Left kidney (tissue), 2 donors: ENCODE results near the gene KRIT1. TPM values are rescaled to one million over a fixed set of nuclear protein-coding genes. Genes with fewer than 3 reads are reported as not detected.

Experiments used
- DNase-seq: peaks from one replicate; pipeline ENCODE4 v3.0.0-alpha.2; 2013
- polyA plus RNA-seq: library from polyadenylated mRNA; unstranded; fragments of 120-200 nt; gene quantifications from one replicate; pipeline ENCODE4 v1.2.1, GENCODE V29; 2013; ENCODE audit not compliant: insufficient read length

The KRIT1 gene
- polyA plus RNA-seq, 1 donor: 57.8 TPM

GRCh38 chr7:92155108-92155739, 90.5 kb downstream of the KRIT1 start:
- no peak for DNase-seq

GRCh38 chr7:92150450-92151017, 95.2 kb downstream of the KRIT1 start:
- DNase-seq: no peak

- DNase-seq: no peak
Measured at GRCh38 chr7:92149736-92150239, 95.9 kb downstream of the KRIT1 start.

Other genes starting within 250 kb of the KRIT1 start
- 77.7 TPM for gene CYP51A1, start 111.4 kb downstream of the KRIT1 start, polyA plus RNA-seq
- gene LRRD1, start 66.8 kb downstream of the KRIT1 start, polyA plus RNA-seq: 0.75 TPM
- gene ANKIB1, start 60 bp upstream of the KRIT1 start, polyA plus RNA-seq: 58.9 TPM
- gene GATAD1, start 201.6 kb upstream of the KRIT1 start, polyA plus RNA-seq: 68.7 TPM
- gene ERVW-1, start 232.0 kb upstream of the KRIT1 start, polyA plus RNA-seq: 2.7 TPM